AG09309 (cell line): Measurements from ENCODE around the gene PSTPIP1.
"Not testable (repeated sequence)": the region's sequence is repeated elsewhere in the genome, so short reads cannot be mapped to it uniquely, and the experiment has no call there.

Source experiments
- DNase-seq: peaks from one replicate; pipeline ENCODE4 v3.0.0-alpha.2; 2010; ENCODE audit warnings: low read depth
- H3K4me3 ChIP-seq: 2 replicates; pipeline ENCODE4 v1.5.1; 2011; ENCODE audit warnings: mild to moderate bottlenecking, low read depth, low read length, moderate library complexity; ENCODE audit not compliant: control insufficient read depth
- CTCF ChIP-seq: IDR thresholded peaks from 2 replicates; pipeline ENCODE4 v1.5.1; 2011; ENCODE audit warnings: mild to moderate bottlenecking, low read depth, low read length, inconsistent platforms; ENCODE audit not compliant: insufficient read depth, control insufficient read depth; ENCODE audit errors: missing control alignments

Gene PSTPIP1

GRCh38 chr15:76961268-76962011, 33.5 kb upstream of the PSTPIP1 start:
- no peak for TF ChIP-seq CTCF
- H3K4me3 ChIP-seq, result no peak overlapping the region
- DNase-seq, result no peak

DNA sequence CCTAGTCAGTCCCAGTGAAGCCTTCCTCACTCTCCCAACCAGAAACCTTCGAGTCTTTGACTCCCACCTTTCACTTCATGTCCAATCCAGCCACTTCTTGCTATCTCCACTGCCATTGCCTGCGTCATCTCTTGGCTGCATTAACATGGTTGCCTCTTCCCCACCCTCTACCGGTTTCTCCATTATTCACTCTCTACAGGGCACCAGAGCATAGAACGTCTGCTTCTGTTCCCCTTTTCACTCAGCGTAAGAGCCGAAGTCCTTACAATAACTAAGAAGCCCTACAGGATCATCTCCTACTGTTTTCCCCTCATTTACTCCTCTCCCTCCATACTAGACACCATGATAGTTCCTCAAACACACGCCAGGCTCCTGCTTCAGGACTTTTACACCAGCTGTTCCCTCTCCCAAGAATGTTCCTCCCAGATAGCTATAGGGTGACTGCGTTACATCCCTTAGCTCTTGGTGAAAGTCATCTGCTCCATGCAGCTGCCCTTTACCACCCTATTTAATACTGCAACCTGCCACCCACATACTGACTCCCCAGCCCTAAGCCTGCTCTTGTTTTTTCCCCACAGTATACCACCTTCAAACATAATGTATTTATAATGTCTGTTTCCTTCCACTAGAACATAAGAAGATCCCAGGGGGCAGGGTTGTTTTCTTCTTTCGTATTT, 32.5 kb upstream of the PSTPIP1 start:
- DNase-seq, result no peak
- no peak overlapping the region for H3K4me3 ChIP-seq
- TF ChIP-seq CTCF, result no peak

DNA sequence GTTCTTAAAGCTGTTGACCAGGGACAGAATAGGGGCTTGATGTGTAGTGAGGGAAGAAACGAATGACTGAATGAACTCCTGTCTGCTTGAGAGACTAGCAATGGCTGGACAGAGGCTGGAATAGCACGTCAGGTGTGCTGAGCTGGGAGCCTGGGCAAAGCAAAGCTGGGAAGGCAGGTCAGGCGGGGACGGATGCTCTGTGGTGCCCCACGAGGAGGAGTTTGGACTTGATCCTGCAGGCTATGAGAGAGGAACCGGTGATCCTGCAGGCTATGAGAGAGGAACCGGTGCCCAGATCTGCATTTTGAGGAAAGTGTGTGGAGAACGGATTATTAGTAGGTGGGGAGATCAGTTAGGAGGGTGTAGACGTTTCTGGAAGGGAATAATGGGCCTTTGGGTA, 31.3 kb upstream of the PSTPIP1 start:
- DNase-seq, result no peak
- no peak for TF ChIP-seq CTCF
- no peak overlapping the region for H3K4me3 ChIP-seq

DNA sequence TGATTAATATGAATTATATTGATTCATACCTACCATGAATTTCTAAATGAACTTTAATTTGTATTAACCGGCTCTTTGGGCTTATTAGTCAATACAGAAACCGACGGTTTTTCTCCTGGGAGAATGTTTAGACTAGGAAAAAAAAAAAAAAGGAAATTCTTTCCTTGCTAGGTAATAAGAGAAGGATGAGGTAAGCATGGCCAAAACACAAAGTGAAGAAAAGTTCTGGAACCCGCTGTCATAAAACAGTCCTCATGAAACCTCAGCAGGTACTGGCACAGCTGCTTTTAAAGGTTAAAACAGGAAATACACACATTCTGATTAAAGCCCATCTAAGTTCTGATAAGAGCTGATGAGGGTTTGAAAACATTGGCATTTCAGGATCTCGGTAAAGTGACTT, 30.8 kb upstream of the PSTPIP1 start:
- DNase-seq, result no peak
- TF ChIP-seq CTCF, result no peak
- no peak overlapping the region for H3K4me3 ChIP-seq

DNA sequence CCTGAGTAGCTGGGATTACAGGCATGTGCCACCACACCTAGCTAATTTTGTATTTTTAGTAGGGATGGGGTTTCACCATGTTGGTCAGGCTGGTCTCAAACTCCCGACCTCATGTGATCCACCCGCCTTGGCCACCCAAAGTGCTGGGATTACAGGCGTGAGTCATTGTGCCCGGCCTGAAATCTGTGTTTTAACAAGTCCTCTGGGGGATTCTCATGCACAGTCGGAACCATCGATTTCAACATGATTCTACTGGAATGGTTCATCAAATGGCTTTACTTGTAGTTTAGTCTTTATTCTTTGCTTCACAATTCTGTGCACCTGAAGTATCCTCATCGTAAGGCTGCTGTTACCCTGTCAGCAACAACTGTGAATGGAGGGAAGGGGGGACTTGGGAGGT, 28.9 kb upstream of the PSTPIP1 start:
- DNase-seq, H3K4me3 ChIP-seq: not testable (repeated sequence)

- no peak for DNase-seq
- TF ChIP-seq CTCF, result no peak
- H3K4me3 ChIP-seq, result no peak overlapping the region
Observed at GRCh38 chr15:76967067-76967466, 27.9 kb upstream of the PSTPIP1 start.

DNA sequence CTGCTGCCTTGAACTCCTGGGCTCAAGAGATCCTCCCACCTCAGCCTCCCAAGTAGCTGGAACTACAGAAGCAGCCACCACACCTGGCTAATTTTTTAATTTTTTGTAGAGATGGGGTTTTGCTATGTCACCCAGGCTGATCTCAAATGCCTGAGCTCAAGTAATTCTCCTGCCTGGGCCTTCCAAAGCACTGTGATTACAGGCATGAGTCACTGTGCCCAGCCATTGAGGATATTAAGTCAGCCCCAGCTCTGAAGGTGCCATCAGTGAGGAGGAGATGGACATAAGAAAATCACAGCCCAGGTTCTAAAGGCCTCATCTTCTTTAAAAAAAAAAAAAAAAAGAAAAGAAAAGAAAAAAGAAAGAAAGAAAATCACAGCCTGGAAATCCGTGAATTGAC, 26.6 kb upstream of the PSTPIP1 start:
- H3K4me3 ChIP-seq, result no peak overlapping the region
- TF ChIP-seq CTCF, result no peak
- no peak for DNase-seq
